D341Med (cell line): ENCODE data around the gene CYP8B1.
"Not testable (repeated sequence)": the region's sequence is repeated elsewhere in the genome, so short reads cannot be mapped to it uniquely, and the experiment has no call there.

Experiments
- DNase-seq: peaks from one replicate; pipeline ENCODE4 v3.0.0; 2012; ENCODE audit warnings: low spot score

Gene CYP8B1

GRCh38 chr3:42884324-42884723 is 8.6 kb upstream of the CYP8B1 start:
- no peak for DNase-seq

DNA sequence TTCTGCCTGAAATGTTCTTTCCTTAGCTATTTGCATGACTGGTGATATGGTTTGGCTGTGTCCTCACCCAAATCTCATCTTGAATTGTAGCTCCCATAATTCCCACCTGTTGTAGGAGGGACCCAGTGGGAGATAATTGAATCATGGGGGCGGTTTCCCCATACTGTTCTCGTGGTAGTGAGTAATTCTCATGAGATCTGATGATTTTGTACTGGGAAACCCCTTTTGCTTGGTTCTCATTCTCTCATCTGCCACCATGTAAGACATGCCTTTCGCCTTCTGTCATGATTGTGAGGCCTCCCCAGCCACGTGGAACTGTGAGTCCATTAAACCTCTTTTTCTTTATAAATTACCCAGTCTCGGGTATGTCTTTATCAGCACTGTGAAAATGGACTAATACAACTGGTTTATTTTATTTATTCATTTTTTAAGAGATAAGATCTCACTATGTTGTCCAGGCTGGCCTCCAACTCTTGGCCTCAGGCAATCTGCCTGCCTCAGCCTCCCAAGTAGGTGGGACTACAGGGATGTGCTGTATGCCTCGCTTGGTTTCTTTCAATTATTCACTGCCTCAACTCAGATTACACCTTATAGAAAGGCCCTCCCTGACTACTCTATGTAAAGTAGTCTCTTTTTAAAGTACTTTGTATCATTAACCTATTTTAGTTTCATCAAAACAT is 7.7 kb upstream of the CYP8B1 start:
- not testable (repeated sequence) for DNase-seq

DNA sequence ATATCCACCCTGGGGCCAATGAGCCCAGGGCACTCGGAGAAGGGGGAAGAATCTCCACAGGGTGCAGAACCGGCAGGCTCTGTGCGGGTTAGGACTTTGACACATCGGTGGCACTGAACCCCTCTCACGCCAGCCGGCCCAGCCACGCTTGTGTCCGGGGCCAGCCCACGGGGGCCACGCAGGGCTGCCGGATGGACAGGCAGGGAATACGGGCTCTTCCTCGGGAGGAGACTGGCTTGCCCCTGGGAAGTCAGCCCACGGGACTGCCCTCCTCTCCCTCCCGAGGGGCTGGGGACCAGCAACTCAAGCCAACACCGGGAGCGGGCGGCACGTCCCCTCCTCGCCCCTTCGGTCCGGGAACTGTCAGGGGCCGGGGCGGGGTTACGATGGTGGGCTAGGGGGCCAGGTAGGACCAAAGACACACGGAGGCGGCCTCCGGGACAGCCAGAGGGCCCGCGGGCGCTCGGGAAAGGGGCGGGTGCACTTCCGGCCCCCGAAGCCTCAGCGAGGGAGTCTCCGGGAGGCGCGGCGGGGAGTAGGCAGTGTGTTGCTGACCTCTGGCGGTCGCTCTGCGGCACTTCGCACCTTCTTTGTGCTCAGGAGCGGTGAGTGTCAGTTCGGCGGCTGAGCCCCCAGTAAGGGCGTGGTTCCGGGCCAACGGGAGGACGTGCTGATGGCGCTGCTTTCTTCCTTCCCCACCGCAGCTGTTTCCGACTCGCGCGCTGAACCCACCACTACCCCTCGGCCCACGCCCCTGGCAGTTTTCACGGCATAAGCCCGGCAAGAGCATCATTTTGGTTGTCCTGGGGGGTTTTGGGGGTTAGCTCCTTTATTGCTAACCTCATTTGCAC is 5.1 kb upstream of the CYP8B1 start:
- DNase-seq, result peak; percentile 96

GRCh38 chr3:42880183-42880582 is 4.5 kb upstream of the CYP8B1 start:
- DNase-seq, result no peak

GRCh38 chr3:42877881-42878280 is 2.2 kb upstream of the CYP8B1 start:
- no peak for DNase-seq

DNA sequence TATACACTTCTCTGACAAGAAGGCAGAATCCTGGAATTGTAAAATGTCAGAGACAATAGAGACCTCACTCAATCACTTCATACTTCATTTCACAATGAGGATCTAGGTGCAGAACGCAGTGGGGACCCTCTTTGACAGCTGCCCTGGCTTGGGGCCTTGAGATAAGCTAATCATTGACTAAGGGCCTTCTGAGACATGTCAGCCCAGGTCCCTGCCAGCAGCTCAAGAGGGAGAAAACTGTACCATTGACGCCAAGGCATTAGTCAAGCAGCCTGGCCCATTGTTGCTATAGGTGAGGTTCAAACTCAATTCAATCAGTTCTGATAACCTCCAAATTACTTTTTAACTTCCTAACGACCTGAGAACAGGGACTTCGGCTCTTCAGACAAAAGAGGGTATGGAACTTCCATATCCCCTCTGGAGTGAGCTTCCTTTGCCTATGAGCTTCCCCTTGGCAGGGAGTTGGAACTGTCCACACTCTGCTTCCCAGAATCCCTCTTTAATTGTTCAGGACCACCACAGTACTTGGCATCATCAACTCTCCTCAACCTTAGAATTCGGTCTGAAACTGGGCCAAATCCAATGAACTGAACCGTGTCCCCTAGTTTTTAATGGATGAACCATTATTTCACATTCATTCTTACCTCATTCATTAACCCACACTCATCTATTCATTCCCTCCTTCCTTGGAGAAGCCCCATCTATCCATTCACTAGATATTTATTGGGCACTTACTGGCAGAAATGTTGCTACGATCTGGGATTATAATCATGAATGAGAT is 1.5 kb upstream of the CYP8B1 start:
- no peak for DNase-seq

DNA sequence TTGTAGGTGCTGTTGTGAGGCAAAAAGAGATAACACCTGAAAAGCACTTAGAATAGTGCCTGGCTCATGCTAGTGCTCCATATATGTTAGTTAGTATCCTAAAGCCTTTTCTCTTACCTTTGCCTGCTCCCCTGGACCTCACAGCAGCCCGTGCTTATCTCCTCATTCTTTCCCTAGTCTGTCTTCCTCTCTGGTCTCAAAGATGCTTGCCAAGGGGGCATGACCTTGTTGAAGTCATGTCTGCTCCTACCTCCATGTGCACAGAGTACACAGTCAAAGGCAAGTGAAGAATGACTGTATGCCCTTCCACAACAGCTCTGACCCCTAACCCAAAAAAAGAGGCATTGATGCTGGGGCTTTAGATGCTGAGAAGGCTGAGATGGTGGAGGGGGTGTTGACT is 722 bp upstream of the CYP8B1 start:
- DNase-seq, result no peak

DNA sequence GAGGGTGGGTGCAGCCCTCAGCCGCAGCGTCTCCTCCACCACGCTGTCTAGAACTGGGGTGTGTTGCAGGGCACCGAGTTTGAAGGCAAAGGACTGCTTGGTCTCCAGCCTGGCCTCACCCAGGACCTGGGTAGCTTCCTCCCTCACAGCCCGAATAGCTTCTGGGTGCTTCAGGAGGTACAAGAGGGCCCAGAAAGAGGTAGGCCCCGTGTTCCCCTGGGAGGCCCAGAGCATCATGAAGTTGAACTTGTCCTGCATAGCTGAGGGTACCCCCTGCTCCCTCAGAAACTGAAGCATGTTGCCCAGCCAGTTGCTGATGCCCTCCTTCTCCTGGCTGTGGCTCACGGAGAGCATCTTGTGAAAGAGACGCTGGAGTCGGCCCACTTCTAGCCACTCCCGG is 930 bp downstream of the CYP8B1 start:
- no peak for DNase-seq

GRCh38 chr3:42873221-42873982 is 2.3 kb downstream of the CYP8B1 start:
- DNase-seq, result no peak

- DNase-seq, result no peak
These were observed 3.0 kb downstream of the CYP8B1 start for GRCh38 chr3:42872718-42873117.

DNA sequence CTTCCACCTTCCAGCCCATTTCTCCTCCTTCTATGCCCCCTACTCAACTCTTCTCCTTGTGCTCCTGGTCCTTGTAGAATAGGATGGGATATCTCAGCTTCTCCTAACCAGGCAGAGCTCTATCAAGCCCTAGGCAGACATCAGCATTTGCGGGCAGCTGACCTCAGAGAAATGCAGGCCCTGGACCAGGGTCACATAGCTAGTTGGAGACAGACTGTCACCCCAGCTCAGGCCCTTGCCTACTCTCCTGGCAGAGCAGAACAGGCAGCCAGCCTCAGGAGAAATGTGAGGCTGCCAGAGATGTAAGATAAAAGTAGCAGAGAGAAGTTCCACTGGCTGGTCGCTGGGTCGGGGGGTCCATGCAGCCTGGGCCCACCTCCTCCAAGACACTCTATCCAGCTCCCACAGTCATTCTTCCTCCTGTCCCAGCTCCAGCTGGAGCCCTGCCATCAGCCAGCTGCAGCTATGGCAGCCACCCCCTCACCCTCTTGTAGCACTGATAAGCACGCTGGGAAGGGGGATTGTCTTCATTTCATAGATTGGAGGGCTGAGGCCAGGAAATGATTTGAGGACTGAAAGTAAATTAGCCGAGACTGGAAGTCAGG is 4.0 kb downstream of the CYP8B1 start:
- no peak for DNase-seq

- DNase-seq, result no peak
These were observed 6.8 kb downstream of the CYP8B1 start for GRCh38 chr3:42868841-42869240.

GRCh38 chr3:42867138-42867537 is 8.5 kb downstream of the CYP8B1 start:
- no peak for DNase-seq

GRCh38 chr3:42865256-42865655 is 10.4 kb downstream of the CYP8B1 start:
- DNase-seq, result no peak

DNA sequence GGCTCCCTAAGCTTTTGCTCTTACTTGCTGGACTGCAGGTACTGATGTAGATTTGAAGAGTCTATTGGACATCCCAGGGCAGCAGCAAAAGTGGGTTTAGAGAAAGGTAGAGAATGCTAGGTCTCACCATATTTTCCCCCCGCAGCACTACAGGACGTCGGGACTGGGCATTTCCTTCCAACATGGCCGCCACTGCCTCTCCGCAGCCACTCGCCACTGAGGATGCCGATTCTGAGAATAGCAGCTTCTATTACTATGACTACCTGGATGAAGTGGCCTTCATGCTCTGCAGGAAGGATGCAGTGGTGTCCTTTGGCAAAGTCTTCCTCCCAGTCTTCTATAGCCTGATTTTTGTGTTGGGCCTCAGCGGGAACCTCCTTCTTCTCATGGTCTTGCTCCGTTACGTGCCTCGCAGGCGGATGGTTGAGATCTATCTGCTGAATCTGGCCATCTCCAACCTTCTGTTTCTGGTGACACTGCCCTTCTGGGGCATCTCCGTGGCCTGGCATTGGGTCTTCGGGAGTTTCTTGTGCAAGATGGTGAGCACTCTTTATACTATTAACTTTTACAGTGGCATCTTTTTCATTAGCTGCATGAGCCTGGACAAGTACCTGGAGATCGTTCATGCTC is 11.2 kb downstream of the CYP8B1 start:
- no peak for DNase-seq

DNA sequence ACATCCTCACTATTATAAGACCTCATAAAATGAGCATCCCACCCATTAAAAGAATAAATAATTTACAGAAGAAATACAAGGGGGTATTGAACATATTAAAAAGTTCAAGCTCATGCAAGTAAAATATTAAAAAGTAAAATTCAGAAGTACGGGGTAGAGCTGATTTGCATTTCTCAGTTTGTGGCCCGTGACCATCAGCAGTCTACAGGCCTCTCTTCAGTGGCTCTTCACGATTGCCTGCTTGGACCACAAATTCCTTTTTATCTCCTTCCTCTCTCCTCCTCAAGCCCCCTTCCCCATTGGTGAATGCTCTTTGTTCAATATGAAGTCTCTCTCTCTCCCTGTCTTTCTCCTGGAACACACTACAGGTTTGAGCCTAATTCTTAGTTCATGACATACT is 19.1 kb downstream of the CYP8B1 start:
- DNase-seq, result no peak

- DNase-seq, result no peak
These were observed 19.9 kb downstream of the CYP8B1 start for GRCh38 chr3:42855547-42856380.

GRCh38 chr3:42855219-42855546 is 20.5 kb downstream of the CYP8B1 start:
- no peak for DNase-seq

DNA sequence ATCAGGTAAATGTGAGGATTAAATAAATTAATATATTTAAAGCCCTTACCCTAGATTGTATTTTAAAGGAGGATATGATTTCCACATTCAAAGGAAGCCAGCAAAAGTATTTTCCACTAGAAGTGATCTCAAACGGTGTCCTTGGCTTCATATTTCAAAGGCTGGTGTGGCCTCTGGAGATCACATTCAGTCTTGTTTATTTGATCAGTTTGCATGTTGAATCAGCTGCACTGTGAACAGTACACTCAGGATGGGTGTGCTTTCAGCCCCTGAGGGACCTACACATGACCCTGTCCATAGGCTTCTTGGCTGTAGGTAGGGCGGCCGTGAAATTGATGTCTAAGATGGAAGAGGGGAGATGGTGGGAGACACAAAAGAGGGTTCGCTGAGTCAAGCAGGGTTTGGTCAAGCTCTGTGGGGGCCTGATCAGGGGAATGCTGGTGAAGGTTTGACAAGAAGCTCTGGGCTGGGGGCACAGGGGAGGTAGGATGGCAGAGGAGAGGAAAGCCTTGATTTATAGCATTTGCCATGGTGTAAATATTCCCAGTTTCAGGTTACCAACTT is 21.9 kb downstream of the CYP8B1 start:
- DNase-seq, result no peak

DNA sequence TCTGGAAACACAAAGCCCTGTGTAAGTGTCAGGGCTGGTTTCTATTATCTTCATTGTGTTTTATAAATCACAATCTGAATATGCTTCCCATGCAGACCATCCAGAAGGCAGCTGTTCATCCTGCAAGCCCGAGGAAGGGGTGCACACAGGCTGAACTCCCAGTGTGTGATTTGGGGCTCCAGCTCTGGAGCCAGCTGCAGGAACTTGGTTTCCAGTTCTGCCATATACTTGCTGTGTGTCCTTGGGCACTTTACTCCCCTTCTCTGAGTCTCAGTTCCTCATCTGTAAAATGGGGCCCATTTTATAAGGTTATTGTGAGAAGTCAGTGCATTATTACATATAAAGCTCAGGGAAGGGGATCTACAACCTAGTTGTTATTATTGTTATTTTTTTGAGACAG is 22.6 kb downstream of the CYP8B1 start:
- no peak for DNase-seq
